ENCODE measurements around the gene TMEM79.

GRCh38 chr1:156249593-156249992 lies 34.5 kb upstream of the TMEM79 start:
- TF ChIP-seq CTCF (conservative IDR thresholded peaks at IDR 0.05; ENCODE audit: low read depth, low read length) (no peak), EZH2 (IDR thresholded peaks at IDR 0.05; ENCODE audit: borderline replicate concordance, low read depth, low read length, poor library complexity, severe bottlenecking) (no peak)

Data from A673 (cell line).